ENCODE results near the gene ITPRIP.

Gene ITPRIP

DNA sequence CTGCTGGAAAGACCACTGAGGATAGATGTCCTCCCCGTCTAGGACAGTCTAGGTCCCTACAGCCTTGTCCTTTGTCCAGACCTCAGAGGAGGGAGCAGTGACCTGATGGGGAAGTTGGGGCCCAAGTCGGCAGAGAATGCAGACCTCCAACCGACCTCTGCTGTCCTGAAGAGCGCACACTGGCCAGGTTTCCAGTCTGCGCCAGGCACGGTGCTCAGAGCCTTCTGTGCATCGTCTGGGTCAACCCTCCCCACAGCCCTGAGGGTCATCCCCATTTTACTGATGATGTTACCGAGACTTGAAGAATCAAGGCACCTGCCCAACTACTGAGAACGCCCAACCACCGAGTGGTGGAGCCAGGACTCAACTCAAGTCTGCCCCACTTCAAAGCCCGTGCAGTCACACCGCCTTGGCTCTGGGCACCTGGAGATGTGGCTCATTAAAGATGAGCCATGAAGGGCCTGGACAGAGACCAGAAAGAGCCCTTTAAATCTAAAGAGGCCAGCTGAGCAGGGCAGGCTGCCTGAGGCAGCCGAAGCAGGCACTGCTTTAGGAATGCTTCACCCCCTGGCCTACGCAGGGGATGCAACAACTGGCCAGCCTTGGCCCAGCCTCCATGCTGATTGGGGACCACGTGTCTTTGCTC, 4.4 kb downstream of the ITPRIP start:
- Histone ChIP-seq H3K4me3 (ENCODE audit: insufficient read depth, low read depth, low read length, poor library complexity, severe bottlenecking) (no peak overlapping the region), H3K9me3 (ENCODE audit: control insufficient read depth, low read length) (no peaks in the 10 kb centered on the region), H3K27ac (ENCODE audit: insufficient read depth, low read length, poor library complexity, severe bottlenecking) (peak overlapping the region; percentile 54), H3K4me1 (ENCODE audit: control insufficient read depth, insufficient read depth, low read length, poor library complexity, severe bottlenecking) (peaks cover 48% of the 10 kb centered on the region), H3K36me3 (ENCODE audit: control insufficient read depth, insufficient read depth, low read length) (no peaks in the 10 kb centered on the region), H3K27me3 (replicated peaks; ENCODE audit: control insufficient read depth, insufficient read depth, low read length, poor library complexity, severe bottlenecking) (no peaks in the 10 kb centered on the region)
- no peak for DNase-seq

DNA sequence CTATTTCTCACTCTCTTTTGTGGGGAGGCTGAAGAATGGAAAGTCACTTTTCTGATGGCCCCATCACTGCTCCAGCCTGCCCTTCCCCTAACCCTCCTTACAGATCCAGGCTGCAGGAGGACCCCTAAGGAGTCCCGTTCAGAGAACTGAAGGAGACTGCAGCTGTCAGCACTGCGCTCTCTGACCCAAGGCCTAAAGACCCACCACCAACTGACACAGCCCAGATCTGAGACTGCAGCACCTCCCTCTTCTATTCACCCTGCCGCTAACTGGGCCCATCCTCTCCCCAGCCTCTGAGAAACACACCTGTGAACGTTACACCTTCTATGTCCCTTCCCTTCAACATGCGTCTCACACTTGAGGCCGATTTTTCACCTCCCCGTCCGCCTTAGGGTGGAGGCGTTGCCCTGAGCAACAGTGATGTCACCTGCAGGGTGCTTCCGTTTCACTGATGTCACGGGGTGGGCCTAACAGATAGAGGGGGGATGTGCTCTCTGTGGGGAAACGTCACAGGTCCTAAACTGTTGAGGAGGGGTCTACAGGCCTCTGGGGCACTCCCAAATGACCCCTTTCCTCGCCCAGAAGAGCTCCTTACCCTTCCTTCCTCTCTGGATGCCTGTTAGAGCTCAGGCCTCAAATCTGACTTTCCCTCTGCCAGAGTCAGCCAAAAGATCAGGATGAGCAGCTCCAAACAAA, 5.1 kb downstream of the ITPRIP start:
- peak overlapping the region; percentile 54 for H3K27ac ChIP-seq (ENCODE audit: insufficient read depth, low read length, poor library complexity, severe bottlenecking)
- no peak overlapping the region for H3K4me3 ChIP-seq (ENCODE audit: insufficient read depth, low read depth, low read length, poor library complexity, severe bottlenecking)
- DNase-seq, result peak; percentile 37 to 61 (median 44)
- no peaks in the 10 kb centered on the region for H3K9me3 ChIP-seq (ENCODE audit: control insufficient read depth, low read length)
- peaks cover 53% of the 10 kb centered on the region for H3K4me1 ChIP-seq (ENCODE audit: control insufficient read depth, insufficient read depth, low read length, poor library complexity, severe bottlenecking)
- no peaks in the 10 kb centered on the region for H3K36me3 ChIP-seq (ENCODE audit: control insufficient read depth, insufficient read depth, low read length)
- H3K27me3 ChIP-seq (replicated peaks; ENCODE audit: control insufficient read depth, insufficient read depth, low read length, poor library complexity, severe bottlenecking), result no peaks in the 10 kb centered on the region

DNA sequence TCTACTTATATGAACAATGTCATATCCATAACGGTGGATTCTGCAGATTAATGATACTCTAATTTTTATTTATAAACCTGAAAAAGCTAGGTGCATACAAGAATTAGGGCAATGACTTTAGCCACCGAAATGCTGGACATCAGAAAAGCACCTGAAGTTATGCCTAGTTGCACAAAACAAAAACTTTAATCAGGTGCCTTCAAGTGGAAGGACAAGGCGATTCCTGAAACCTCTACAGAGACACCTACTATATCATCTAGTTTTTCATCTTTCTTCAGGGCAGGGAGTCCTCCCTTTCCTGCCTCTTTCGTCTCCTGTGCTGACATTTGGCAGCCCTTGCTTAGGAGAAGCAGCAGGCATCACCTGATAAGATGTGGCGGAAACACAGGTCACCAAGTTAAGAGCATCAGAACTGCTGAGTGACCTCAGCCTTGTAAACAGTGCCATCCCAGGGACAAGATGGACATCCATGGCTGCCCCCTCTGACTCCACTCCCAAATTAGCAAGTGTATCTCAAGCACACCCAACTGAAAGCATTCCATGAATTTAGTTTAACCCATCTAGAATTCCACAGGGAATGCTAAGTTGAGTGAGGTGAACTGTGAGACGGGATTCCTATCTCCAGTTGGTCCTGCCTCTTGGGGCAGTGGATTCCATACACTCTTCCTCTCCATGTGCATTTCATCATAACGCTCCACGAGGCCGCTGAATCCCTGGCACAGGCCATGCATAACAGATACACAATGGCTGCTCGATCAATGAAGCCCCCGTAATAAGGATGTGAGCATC, 5.8 kb downstream of the ITPRIP start:
- Histone ChIP-seq H3K36me3 (ENCODE audit: control insufficient read depth, insufficient read depth, low read length) (no peaks in the 10 kb centered on the region), H3K9me3 (ENCODE audit: control insufficient read depth, low read length) (no peaks in the 10 kb centered on the region), H3K27me3 (replicated peaks; ENCODE audit: control insufficient read depth, insufficient read depth, low read length, poor library complexity, severe bottlenecking) (no peaks in the 10 kb centered on the region), H3K27ac (ENCODE audit: insufficient read depth, low read length, poor library complexity, severe bottlenecking) (peak overlapping the region; percentile 54), H3K4me3 (ENCODE audit: insufficient read depth, low read depth, low read length, poor library complexity, severe bottlenecking) (no peak overlapping the region), H3K4me1 (ENCODE audit: control insufficient read depth, insufficient read depth, low read length, poor library complexity, severe bottlenecking) (peaks cover 61% of the 10 kb centered on the region)
- DNase-seq, result no peak

DNA sequence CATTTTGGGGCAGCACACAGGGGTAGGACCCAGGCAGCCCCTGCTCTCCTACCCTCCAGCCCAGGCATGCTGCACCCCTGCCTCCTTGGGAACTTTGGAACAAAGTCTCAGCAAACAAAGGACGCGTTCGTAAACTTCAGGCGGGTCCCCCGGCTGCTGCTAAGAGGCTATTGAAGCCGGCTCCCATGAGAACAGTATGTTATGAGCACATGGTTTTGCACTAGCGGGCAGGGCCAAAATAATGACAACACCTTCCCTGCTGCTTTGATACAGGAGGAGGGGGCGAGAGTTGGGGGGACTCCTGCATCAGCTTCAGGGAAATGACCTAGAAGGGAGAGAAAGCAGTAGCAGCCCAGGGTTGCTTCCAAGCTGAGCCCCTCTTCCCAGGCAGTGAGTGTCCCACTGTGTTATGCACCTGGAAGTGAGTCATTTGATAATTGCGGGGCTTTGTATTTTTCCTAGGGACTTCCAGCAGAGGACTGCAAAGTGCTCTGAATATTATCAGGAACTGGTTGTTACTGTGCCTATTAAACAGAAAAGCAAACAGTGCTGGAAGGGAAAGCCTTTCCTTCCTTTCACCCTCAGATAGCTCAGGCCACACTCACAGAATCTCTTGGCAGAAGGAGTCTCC, 6.9 kb downstream of the ITPRIP start:
- Histone ChIP-seq H3K27ac (ENCODE audit: insufficient read depth, low read length, poor library complexity, severe bottlenecking) (no peak overlapping the region), H3K9me3 (ENCODE audit: control insufficient read depth, low read length) (no peaks in the 10 kb centered on the region), H3K4me1 (ENCODE audit: control insufficient read depth, insufficient read depth, low read length, poor library complexity, severe bottlenecking) (peaks cover 72% of the 10 kb centered on the region), H3K36me3 (ENCODE audit: control insufficient read depth, insufficient read depth, low read length) (no peaks in the 10 kb centered on the region), H3K4me3 (ENCODE audit: insufficient read depth, low read depth, low read length, poor library complexity, severe bottlenecking) (no peak overlapping the region), H3K27me3 (replicated peaks; ENCODE audit: control insufficient read depth, insufficient read depth, low read length, poor library complexity, severe bottlenecking) (no peaks in the 10 kb centered on the region)
- no peak for DNase-seq

DNA sequence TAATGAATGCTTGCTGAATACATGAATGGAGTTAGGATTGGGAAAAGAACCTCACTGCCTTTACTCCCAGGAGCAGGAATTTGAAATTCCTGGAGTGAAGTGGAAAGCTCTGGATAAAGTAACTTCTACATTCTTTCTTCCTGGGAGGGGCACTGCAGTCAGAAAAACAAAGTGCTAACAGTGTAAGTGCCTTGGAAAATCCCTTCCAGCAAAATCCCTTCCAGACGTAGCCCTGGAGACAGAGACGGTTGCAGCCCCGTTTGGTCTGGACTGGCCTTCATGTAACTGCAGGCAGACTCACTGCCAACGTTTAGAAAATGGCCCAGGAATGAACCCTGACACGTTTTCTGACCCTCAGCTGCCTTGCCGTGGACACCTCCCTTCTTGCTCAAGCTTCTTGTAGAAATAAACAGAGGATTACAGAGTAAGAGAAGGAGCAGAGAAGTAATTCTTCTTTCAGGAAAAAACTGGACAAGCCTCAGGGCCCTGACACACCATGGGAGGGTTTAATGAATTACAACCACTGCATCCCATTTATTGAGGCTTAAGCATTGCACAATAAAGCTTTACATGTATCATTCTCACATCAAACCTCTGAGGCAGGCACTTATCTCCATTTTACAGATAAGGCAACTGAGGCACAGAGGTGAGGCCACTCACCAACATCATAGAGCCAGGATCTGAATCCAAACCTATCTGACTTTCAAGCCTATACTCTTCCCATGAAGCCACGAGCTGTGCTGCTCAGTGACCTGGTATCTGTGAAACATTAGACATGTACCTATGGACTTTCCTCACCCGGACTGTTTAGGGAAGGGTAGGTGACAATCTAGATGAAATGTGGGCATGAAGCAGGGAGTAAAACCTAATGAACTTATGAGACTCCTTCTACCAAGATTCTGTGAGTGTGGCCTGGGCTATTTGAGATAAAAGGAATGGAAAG, 7.8 kb downstream of the ITPRIP start:
- Histone ChIP-seq H3K4me1 (ENCODE audit: control insufficient read depth, insufficient read depth, low read length, poor library complexity, severe bottlenecking) (peaks cover 71% of the 10 kb centered on the region), H3K4me3 (ENCODE audit: insufficient read depth, low read depth, low read length, poor library complexity, severe bottlenecking) (no peak overlapping the region), H3K36me3 (ENCODE audit: control insufficient read depth, insufficient read depth, low read length) (no peaks in the 10 kb centered on the region), H3K27me3 (replicated peaks; ENCODE audit: control insufficient read depth, insufficient read depth, low read length, poor library complexity, severe bottlenecking) (no peaks in the 10 kb centered on the region), H3K27ac (ENCODE audit: insufficient read depth, low read length, poor library complexity, severe bottlenecking) (peak overlapping the region; percentile 75), H3K9me3 (ENCODE audit: control insufficient read depth, low read length) (no peaks in the 10 kb centered on the region)
- DNase-seq, result no peak

DNA sequence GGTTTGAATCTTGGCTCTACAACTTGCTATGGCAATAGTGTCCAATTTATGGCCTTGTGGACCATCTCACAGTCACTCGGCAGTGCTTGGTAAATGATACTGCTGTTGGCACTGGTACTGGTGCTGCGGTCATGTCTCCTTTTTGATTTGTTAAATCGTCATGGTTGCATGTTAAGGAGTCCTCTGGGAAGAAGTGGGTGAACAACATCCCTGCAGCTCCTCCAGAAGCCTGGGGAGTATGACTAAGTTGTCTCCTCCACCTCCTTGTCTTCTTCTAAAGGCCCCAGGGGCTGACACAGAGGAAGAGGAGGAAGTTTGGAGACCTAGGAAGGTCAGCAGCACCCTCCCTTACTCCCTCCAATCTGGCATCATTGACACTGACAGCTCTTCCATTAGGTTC, 8.5 kb downstream of the ITPRIP start:
- Histone ChIP-seq H3K4me1 (ENCODE audit: control insufficient read depth, insufficient read depth, low read length, poor library complexity, severe bottlenecking) (peaks cover 70% of the 10 kb centered on the region), H3K9me3 (ENCODE audit: control insufficient read depth, low read length) (no peaks in the 10 kb centered on the region), H3K27me3 (replicated peaks; ENCODE audit: control insufficient read depth, insufficient read depth, low read length, poor library complexity, severe bottlenecking) (no peaks in the 10 kb centered on the region), H3K27ac (ENCODE audit: insufficient read depth, low read length, poor library complexity, severe bottlenecking) (peak overlapping the region; percentile 75), H3K4me3 (ENCODE audit: insufficient read depth, low read depth, low read length, poor library complexity, severe bottlenecking) (no peak overlapping the region), H3K36me3 (ENCODE audit: control insufficient read depth, insufficient read depth, low read length) (no peaks in the 10 kb centered on the region)
- no peak for DNase-seq

DNA sequence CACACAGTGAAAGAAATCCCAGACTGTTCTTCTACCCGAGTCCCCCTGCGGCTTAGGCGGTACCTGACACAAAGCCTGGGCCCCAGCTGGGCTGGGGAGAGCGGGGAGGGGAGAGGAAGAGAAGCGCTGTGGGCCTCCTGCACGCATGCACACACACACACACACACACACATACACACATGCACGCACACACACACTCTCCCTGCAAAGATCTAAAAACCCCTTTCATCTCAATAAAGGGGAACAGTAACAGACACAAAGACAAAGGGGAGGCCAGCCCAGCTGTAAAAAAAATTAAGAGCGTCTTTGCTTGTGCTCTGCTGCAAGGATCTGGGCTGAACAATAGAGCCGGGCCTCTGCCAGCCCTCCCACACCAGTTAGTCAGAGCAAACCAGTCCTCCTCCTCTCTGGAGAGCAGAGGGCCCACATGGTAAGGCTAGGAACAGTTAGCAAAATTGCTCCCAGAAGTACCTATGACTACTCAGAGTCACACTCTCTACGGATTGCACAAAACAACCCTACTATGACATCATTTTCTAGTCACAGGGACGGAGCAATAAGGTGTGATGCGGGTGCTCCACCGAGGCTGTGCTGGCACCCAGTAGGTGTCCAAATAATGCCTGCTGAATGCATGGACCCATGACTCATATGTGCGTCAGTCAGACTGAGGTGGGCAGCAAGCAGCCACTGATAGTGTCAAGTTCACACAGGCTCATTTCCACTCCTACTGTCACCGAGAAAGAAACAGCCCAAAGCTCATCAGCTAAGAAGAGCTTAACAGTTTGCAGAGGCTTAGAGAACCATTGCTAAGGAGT, 9.2 kb downstream of the ITPRIP start:
- H3K4me1 ChIP-seq (ENCODE audit: control insufficient read depth, insufficient read depth, low read length, poor library complexity, severe bottlenecking), result peaks cover 73% of the 10 kb centered on the region
- no peaks in the 10 kb centered on the region for H3K36me3 ChIP-seq (ENCODE audit: control insufficient read depth, insufficient read depth, low read length)
- no peaks in the 10 kb centered on the region for H3K27me3 ChIP-seq (replicated peaks; ENCODE audit: control insufficient read depth, insufficient read depth, low read length, poor library complexity, severe bottlenecking)
- peak overlapping the region; percentile 39 for H3K4me3 ChIP-seq (ENCODE audit: insufficient read depth, low read depth, low read length, poor library complexity, severe bottlenecking)
- peak; percentile 36 to 76 (median 69) for DNase-seq
- no peaks in the 10 kb centered on the region for H3K9me3 ChIP-seq (ENCODE audit: control insufficient read depth, low read length)
- peak overlapping the region; percentile 75 for H3K27ac ChIP-seq (ENCODE audit: insufficient read depth, low read length, poor library complexity, severe bottlenecking)

DNA sequence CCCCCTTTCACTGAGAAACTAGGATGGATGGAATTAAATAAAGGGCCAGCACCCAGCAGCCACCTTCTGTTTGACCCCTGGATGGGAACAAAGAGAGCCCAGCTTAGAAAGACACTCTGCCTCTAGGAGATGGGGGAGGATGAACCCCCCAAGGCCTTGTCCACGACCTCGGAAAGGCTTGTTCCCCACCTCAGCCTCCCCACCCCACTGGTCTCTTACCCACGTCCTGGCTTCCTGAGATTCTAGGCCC, 9.7 kb downstream of the ITPRIP start:
- Histone ChIP-seq H3K27me3 (replicated peaks; ENCODE audit: control insufficient read depth, insufficient read depth, low read length, poor library complexity, severe bottlenecking) (no peaks in the 10 kb centered on the region), H3K4me1 (ENCODE audit: control insufficient read depth, insufficient read depth, low read length, poor library complexity, severe bottlenecking) (peaks cover 76% of the 10 kb centered on the region)
- no peak for DNase-seq

More for the DNA sequence above, 9.7 kb downstream of the ITPRIP start:
- Histone ChIP-seq H3K4me3 (ENCODE audit: insufficient read depth, low read depth, low read length, poor library complexity, severe bottlenecking) (peak overlapping the region; percentile 39), H3K27ac (ENCODE audit: insufficient read depth, low read length, poor library complexity, severe bottlenecking) (peak overlapping the region; percentile 75), H3K9me3 (ENCODE audit: control insufficient read depth, low read length) (no peaks in the 10 kb centered on the region), H3K36me3 (ENCODE audit: control insufficient read depth, insufficient read depth, low read length) (no peaks in the 10 kb centered on the region)
